Smooth muscle cell (in vitro differentiated cells): ENCODE results near the gene NFE2L2. TPM values are rescaled to one million over a fixed set of nuclear protein-coding genes. Genes with fewer than 3 reads are reported as not detected.

ENCODE experiments used
- DNase-seq: peaks from one replicate; lab custom pipeline; 2025; ENCODE audit not compliant: unreplicated experiment; lab: John Stamatoyannopoulos, UW
- H2AFZ ChIP-seq: fragments of 200-600 bp; sonication (generic); 2 replicates; pipeline ENCODE4 v1.6.0; 2016; ENCODE audit warnings: antibody characterized with exemption, low read depth, mild to moderate bottlenecking
- H3F3A ChIP-seq: fragments of 200-600 bp; sonication (generic); 2 replicates; pipeline ENCODE4 v1.6.0; 2017; ENCODE audit warnings: antibody characterized with exemption, low read depth
- H3K27ac ChIP-seq: fragments of 200-600 bp; sonication (generic); 2 replicates; pipeline ENCODE4 v1.5.1; 2016; ENCODE audit warnings: low read depth, mild to moderate bottlenecking
- H3K27me3 ChIP-seq: fragments of 200-600 bp; sonication (generic); 2 replicates; pipeline ENCODE4 v1.6.1; 2016; ENCODE audit warnings: low read depth, mild to moderate bottlenecking
- H3K36me3 ChIP-seq: fragments of 200-600 bp; sonication (generic); 2 replicates; pipeline ENCODE4 v1.5.1; 2016; ENCODE audit warnings: low read depth
- H3K4me1 ChIP-seq: fragments of 200-600 bp; sonication (generic); 2 replicates; pipeline ENCODE4 v1.5.1; 2016; ENCODE audit warnings: low read depth
- H3K4me2 ChIP-seq: fragments of 200-600 bp; sonication (generic); 2 replicates; pipeline ENCODE4 v1.6.0; 2016; ENCODE audit warnings: mild to moderate bottlenecking
- H3K4me3 ChIP-seq: fragments of 200-600 bp; sonication (generic); 2 replicates; pipeline ENCODE4 v1.5.1; 2016; ENCODE audit warnings: mild to moderate bottlenecking
- H3K79me2 ChIP-seq: fragments of 200-600 bp; sonication (generic); 2 replicates; pipeline ENCODE4 v1.6.0; 2016; ENCODE audit warnings: low read depth, mild to moderate bottlenecking
- H3K9ac ChIP-seq: fragments of 200-600 bp; sonication (generic); 2 replicates; pipeline ENCODE4 v1.6.0; 2016; ENCODE audit warnings: low read depth
- H3K9me3 ChIP-seq: fragments of 200-600 bp; sonication (generic); replicated peaks from 2 replicates; pipeline ENCODE4 v1.5.1; 2016; ENCODE audit warnings: low read depth
- H4K20me1 ChIP-seq: fragments of 200-600 bp; sonication (generic); 2 replicates; pipeline ENCODE4 v1.6.0; 2016; ENCODE audit warnings: low read depth
- CTCF ChIP-seq: fragments of 200-600 bp; sonication (generic); IDR thresholded peaks from 2 replicates; pipeline ENCODE4 v1.5.1; 2017; ENCODE audit warnings: borderline replicate concordance, mild to moderate bottlenecking, antibody characterized with exemption; ENCODE audit not compliant: insufficient read depth, poor library complexity, severe bottlenecking
- WGBS: methylation state at CpG from one replicate; pipeline ENCODE4 v1.1.7; 2016; ENCODE audit warnings: low lambda C conversion rate; 5-methylcytosine and 5-hydroxymethylcytosine counted together
- polyA plus RNA-seq: library from polyadenylated mRNA; unstranded; fragments of >200 nt; fragmentation: Nextera tagmentation; extraction: Ambion mirVana; gene quantifications from 2 replicates; pipeline ENCODE4 v1.2.1, GENCODE V29; 2016
- total RNA-seq: library from RNA; depleted of rRNA; stranded (reverse); fragments of >200 nt; gene quantifications from 2 replicates; pipeline ENCODE4 v1.2.3, GENCODE V29; 2014

Gene NFE2L2
- total and polyA plus RNA-seq, 2 experiments from 2014 or later, result 64.4 to 118 TPM

- H3K4me2 ChIP-seq, result no peak overlapping the region
- H3K27ac ChIP-seq, result no peak overlapping the region
- no peaks in the 10 kb centered on the region for H3F3A ChIP-seq
- H3K27me3 ChIP-seq, result no peaks in the 10 kb centered on the region
- H2AFZ ChIP-seq, result no peak overlapping the region
- no peak for TF ChIP-seq CTCF
- H3K4me1 ChIP-seq, result no peaks in the 10 kb centered on the region
- H3K79me2 ChIP-seq, result no peaks in the 10 kb centered on the region
- H4K20me1 ChIP-seq, result no peaks in the 10 kb centered on the region
- DNase-seq, result no peak
- 80% methylated on average over 2 of the region's 2 CpGs for WGBS
- H3K9ac ChIP-seq, result no peak overlapping the region
- H3K36me3 ChIP-seq, result no peaks in the 10 kb centered on the region
- H3K9me3 ChIP-seq, result no peaks in the 10 kb centered on the region
- H3K4me3 ChIP-seq, result no peak overlapping the region
Measured at GRCh38 chr2:177272765-177273164, 8.2 kb upstream of the NFE2L2 start.

GRCh38 chr2:177271981-177272666, 7.6 kb upstream of the NFE2L2 start:
- H3K9ac ChIP-seq, result no peak overlapping the region
- no peaks in the 10 kb centered on the region for H3K4me1 ChIP-seq
- no peaks in the 10 kb centered on the region for H4K20me1 ChIP-seq
- no peaks in the 10 kb centered on the region for H3K9me3 ChIP-seq
- H3K79me2 ChIP-seq, result no peaks in the 10 kb centered on the region
- H3K36me3 ChIP-seq, result no peaks in the 10 kb centered on the region
- WGBS, result 100% methylated on average over 1 of the region's 1 CpG
- no peak overlapping the region for H3K4me3 ChIP-seq
- no peak overlapping the region for H3K4me2 ChIP-seq
- no peak for TF ChIP-seq CTCF
- no peak for DNase-seq
- no peaks in the 10 kb centered on the region for H3K27me3 ChIP-seq
- no peak overlapping the region for H2AFZ ChIP-seq
- no peak overlapping the region for H3K27ac ChIP-seq
- H3F3A ChIP-seq, result no peaks in the 10 kb centered on the region

- Histone ChIP-seq H3K36me3 (no peaks in the 10 kb centered on the region), H3F3A (peaks cover 6% of the 10 kb centered on the region), H4K20me1 (no peaks in the 10 kb centered on the region), H3K4me1 (peaks cover 11% of the 10 kb centered on the region), H3K4me2 (no peak overlapping the region), H3K9ac (no peak overlapping the region), H2AFZ (no peak overlapping the region), H3K27ac (no peak overlapping the region), H3K4me3 (no peak overlapping the region), H3K79me2 (no peaks in the 10 kb centered on the region), H3K27me3 (no peaks in the 10 kb centered on the region), H3K9me3 (no peaks in the 10 kb centered on the region)
- no peak for DNase-seq
- TF ChIP-seq CTCF, result no peak
- 91% methylated on average over 4 of the region's 4 CpGs for WGBS
Measured at GRCh38 chr2:177270531-177270930, 6.0 kb upstream of the NFE2L2 start.

GRCh38 chr2:177268901-177269300, 4.4 kb upstream of the NFE2L2 start:
- H3K9me3 ChIP-seq, result no peaks in the 10 kb centered on the region
- WGBS, result 94% methylated on average over 7 of the region's 7 CpGs
- H3K4me1 ChIP-seq, result peaks cover 13% of the 10 kb centered on the region
- H3K4me2 ChIP-seq, result no peak overlapping the region
- no peaks in the 10 kb centered on the region for H3K27me3 ChIP-seq
- DNase-seq, result no peak
- peaks cover 13% of the 10 kb centered on the region for H3F3A ChIP-seq
- H3K27ac ChIP-seq, result no peak overlapping the region
- H3K79me2 ChIP-seq, result no peaks in the 10 kb centered on the region
- H2AFZ ChIP-seq, result no peak overlapping the region
- no peak for TF ChIP-seq CTCF
- H3K9ac ChIP-seq, result no peak overlapping the region
- H4K20me1 ChIP-seq, result no peaks in the 10 kb centered on the region
- H3K36me3 ChIP-seq, result no peaks in the 10 kb centered on the region
- H3K4me3 ChIP-seq, result no peak overlapping the region
